ENCODE measurements around the gene STAT1.
A peak's percentile ranks its signal among the peaks of the same experiment; 100 is the strongest.

STAT1 gene

DNA sequence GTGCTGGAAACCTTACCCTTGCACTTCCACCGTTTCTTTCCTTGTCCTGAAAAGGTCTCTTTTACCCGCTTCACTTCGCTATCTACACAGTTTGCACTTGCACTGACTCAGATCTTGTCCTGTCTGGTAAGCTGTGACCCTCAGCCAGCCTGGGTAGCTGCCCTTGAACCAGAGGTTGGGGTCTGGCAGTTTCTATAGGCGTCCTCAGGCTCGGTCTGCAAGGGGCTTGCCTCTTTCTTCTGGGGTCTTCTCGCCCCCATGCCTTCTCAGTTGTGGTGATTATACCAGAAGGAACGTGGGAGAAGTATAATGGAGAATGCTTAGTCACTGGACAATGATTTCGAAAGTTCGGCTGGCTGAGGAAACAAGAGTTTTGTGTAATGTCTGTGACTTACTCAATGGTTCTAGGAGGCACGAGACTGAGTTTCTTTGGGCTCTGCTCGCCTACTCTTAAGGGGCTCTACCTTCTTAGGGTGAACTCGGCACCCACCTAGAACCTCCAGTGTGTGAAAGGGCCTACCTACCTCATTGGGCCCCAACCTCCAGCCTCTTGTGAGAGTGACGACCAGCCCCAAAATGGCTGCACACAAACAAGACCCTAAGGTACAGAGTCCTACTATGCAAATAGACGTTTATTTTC lies 6.9 kb upstream of the STAT1 start:
- H3K36me3 ChIP-seq (ENCODE audit: insufficient read depth, low read length) = no peaks in the 10 kb centered on the region
- H3K9me3 ChIP-seq (ENCODE audit: control insufficient read depth, insufficient read depth, low read length) = no peaks in the 10 kb centered on the region
- H3K9ac ChIP-seq (ENCODE audit: low read depth, low read length) = peak overlapping the region; percentile 89
- no peaks in the 10 kb centered on the region for H3K4me1 ChIP-seq (ENCODE audit: insufficient read depth, low read length)

DNA sequence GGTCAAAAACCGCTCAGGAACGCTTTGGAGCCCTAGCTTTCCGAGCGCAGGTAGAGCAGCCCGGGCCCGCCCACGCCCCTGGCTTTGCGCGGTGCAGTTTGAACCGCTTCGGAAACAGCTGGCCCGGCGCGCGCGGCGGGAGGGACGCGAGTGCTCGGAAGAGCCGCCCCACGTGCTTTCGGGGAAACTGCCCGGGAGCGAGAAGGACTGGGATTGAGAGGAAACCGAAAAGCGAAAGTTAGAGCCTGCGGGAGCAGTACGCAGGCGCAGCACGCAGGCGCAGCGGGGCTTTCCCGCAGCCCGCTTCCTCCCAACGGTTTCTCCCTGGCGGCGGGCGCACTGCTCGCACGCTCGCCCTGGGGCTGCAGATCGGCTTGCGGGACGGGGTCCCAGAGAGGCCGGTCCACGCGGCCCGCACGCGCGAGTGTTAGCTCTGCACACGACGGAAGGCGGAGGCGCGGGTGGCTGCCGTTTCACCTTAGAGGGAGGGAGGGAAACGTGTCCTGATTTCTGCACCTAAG lies 6.3 kb upstream of the STAT1 start:
- H3K9ac ChIP-seq (ENCODE audit: low read depth, low read length) = peak overlapping the region; percentile 89
- no peaks in the 10 kb centered on the region for H3K36me3 ChIP-seq (ENCODE audit: insufficient read depth, low read length)
- no peaks in the 10 kb centered on the region for H3K9me3 ChIP-seq (ENCODE audit: control insufficient read depth, insufficient read depth, low read length)
- no peaks in the 10 kb centered on the region for H3K4me1 ChIP-seq (ENCODE audit: insufficient read depth, low read length)

DNA sequence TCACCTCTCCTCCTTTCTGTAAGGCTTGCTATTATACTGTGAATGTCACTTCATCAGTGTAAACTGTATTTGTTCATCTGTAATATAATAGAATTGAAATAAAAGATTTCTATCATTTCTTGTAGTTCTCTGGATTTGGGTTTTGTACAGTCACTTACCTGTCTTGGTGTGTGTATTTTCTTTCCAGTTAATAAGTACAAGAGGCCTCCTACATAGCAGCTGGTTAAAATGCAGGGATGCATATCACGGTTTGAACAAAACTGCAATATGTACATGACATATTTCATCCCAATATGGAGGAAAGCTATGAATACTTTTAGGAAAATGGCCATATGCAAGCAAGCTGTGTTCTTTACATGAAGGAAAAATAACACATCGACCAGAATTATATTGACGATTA lies 5.4 kb upstream of the STAT1 start:
- H3K9me3 ChIP-seq (ENCODE audit: control insufficient read depth, insufficient read depth, low read length) = no peaks in the 10 kb centered on the region
- no peak overlapping the region for H3K9ac ChIP-seq (ENCODE audit: low read depth, low read length)
- no peaks in the 10 kb centered on the region for H3K36me3 ChIP-seq (ENCODE audit: insufficient read depth, low read length)
- H3K4me1 ChIP-seq (ENCODE audit: insufficient read depth, low read length) = no peaks in the 10 kb centered on the region

DNA sequence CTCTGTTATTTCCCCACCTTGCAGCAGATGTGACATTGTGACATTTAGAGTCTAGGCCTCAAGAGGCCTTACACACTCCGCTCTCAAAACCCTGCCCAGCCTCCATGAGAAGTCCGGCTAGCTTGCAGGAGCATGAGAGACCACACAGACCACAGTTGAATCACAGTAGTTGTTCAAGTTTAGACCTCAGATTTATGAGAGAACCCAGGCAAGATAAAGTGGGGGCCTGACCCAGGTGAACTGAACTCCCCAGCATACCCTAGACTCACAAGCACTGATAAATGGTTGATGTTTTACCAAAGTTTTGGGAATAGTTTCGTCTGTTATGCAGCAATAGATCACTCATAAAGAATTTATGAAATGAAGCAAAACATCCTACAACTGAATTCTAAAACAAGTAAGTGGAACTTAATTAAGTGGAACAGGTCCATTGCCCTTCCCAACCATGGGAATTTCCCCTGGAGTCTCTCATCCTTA lies 4.7 kb upstream of the STAT1 start:
- no peak overlapping the region for H3K9ac ChIP-seq (ENCODE audit: low read depth, low read length)
- H3K9me3 ChIP-seq (ENCODE audit: control insufficient read depth, insufficient read depth, low read length) = no peaks in the 10 kb centered on the region
- H3K36me3 ChIP-seq (ENCODE audit: insufficient read depth, low read length) = no peaks in the 10 kb centered on the region
- H3K4me1 ChIP-seq (ENCODE audit: insufficient read depth, low read length) = no peaks in the 10 kb centered on the region

DNA sequence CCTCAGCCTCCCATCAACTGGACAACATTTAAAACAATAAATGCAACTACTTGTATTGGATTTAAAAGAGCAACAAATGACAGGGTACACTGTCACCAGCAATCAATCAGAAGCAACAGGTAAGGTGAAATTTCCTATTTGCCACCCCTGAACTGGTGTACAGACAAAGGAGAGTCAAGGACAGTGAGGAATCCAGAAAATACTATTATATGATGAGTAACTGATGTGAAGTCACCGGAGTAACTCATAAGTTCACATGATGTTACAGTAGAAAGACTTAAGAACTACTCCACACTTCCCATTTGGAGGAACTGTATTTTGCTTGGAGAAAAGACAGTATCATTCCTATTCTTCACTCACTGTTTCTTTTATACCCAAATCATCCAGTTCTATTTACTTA lies 4.1 kb upstream of the STAT1 start:
- Histone ChIP-seq H3K9me3 (ENCODE audit: control insufficient read depth, insufficient read depth, low read length) (no peaks in the 10 kb centered on the region), H3K36me3 (ENCODE audit: insufficient read depth, low read length) (no peaks in the 10 kb centered on the region), H3K4me1 (ENCODE audit: insufficient read depth, low read length) (no peaks in the 10 kb centered on the region)

DNA sequence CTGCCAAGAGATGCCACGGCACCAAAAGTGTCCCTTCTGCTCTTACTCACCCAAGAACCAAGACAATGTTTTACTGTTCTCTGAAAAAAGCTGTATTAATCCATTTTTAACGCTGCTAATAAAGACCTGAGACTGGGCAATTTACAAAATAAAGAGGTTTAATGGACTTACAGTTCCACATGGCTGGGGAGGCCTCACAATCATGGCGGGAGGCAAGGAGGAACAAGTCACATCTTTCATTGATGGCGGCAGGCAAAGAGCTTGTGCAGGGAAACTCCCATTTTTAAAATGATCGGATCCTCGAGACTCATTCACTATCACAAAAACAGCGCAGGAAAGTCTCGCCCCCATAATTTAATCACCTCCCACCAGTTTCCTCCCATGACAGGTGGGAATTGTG lies 1.9 kb upstream of the STAT1 start:
- H3K9me3 ChIP-seq (ENCODE audit: control insufficient read depth, insufficient read depth, low read length) = no peaks in the 10 kb centered on the region
- H3K9ac ChIP-seq (ENCODE audit: low read depth, low read length) = no peak overlapping the region
- H3K4me1 ChIP-seq (ENCODE audit: insufficient read depth, low read length) = no peaks in the 10 kb centered on the region

More for the DNA sequence above, 4.1 kb upstream of the STAT1 start:
- no peak overlapping the region for H3K9ac ChIP-seq (ENCODE audit: low read depth, low read length)

DNA sequence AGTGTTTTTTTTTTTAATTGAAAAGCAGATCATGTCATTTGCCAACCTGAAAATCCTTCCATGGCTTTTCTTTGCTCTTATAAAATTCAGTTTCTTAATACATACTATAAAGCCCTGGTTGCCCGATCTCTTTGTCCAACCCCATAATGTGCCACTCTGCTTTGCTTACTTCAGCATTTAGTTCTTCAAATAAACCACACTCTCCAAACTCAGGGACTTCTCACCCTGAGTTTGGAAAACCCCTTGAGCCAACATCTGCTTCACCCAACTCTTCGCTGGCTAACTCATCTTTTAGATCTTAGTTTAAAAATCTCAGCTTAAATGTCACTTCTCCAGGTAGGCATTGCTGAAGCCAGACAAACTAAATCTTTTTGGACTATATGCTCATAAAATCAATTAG lies 1.3 kb upstream of the STAT1 start:
- Histone ChIP-seq H3K9ac (ENCODE audit: low read depth, low read length) (no peak overlapping the region), H3K36me3 (ENCODE audit: insufficient read depth, low read length) (no peaks in the 10 kb centered on the region), H3K4me1 (ENCODE audit: insufficient read depth, low read length) (no peaks in the 10 kb centered on the region), H3K9me3 (ENCODE audit: control insufficient read depth, insufficient read depth, low read length) (no peaks in the 10 kb centered on the region)

More for the DNA sequence above, 1.9 kb upstream of the STAT1 start:
- H3K36me3 ChIP-seq (ENCODE audit: insufficient read depth, low read length) = no peaks in the 10 kb centered on the region

DNA sequence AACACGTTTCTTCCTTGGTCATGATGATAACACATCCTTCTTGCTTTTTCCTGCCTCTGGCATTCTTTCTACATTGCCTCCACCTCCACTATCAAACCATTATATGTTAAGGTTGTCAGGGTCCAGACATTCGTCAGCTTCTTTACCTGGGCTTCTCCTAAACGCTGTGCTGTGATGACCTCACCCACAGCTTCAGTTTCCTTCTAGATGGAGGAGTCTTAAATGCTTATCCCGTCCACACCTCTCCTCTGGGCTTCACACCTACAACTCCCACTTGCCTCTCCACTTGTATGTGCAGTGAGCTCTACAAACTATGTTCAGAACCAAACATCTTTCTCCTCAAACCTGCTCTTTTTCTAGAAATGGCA lies 666 bp upstream of the STAT1 start:
- H3K9me3 ChIP-seq (ENCODE audit: control insufficient read depth, insufficient read depth, low read length) = no peaks in the 10 kb centered on the region
- no peaks in the 10 kb centered on the region for H3K36me3 ChIP-seq (ENCODE audit: insufficient read depth, low read length)
- no peaks in the 10 kb centered on the region for H3K4me1 ChIP-seq (ENCODE audit: insufficient read depth, low read length)
- peak overlapping the region; percentile 65 for H3K9ac ChIP-seq (ENCODE audit: low read depth, low read length)

DNA sequence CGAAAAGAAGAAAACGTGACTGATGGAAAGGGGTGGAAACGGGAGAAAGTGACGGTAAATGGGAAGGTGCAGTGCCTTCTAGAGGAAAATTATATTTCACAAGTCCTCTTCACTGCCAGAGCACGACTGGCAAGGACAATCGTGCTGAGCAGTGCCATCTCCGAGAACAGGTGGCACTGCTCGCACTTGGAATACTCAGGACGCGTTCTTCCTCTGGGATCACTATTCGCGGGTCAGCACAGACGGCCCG lies 364 bp downstream of the STAT1 start:
- no peaks in the 10 kb centered on the region for H3K4me1 ChIP-seq (ENCODE audit: insufficient read depth, low read length)
- H3K9me3 ChIP-seq (ENCODE audit: control insufficient read depth, insufficient read depth, low read length) = no peaks in the 10 kb centered on the region
- H3K9ac ChIP-seq (ENCODE audit: low read depth, low read length) = peak overlapping the region; percentile 69
- H3K36me3 ChIP-seq (ENCODE audit: insufficient read depth, low read length) = no peaks in the 10 kb centered on the region; the same call in 1 of the 2 replicates

DNA sequence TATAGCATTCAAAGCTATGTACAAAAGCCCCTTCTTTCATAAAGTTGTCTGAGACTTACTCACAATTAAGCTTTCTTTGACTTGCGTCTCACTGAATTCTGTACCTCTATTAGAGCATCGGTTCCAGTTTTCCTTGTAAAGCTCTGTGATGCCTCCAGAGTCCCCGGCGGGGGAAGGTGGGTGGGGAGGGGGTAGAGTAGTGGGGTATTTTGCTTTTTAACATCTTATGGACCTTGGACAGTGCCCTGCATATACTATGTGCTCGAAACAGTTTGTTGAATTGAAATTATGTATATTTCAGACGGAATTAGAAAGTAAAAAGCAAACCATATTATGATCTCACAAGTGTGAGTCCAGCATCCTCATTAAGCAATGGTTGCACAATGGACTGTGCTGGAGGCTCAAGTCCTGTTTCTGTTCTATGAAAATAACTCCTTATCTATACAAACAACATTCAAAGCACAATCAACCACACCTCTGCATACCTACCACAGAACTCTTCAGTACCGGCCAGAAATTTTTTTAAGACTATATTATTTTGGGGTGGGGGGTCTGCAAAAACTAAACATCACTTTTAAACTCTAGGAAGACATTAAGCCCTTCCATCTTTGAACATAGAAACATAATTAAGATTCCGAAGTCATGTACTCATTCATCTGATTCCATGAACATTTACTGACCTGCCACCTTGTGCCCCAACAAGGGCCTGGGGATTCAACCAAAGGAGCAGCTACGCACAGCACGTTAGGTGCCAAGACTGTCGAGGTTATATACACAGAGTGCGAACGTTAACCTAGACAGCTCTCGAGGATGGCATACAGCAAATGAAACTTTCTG lies 908 bp downstream of the STAT1 start:
- Histone ChIP-seq H3K9ac (ENCODE audit: low read depth, low read length) (peak overlapping the region; percentile 69), H3K36me3 (ENCODE audit: insufficient read depth, low read length) (peaks cover 1% of the 10 kb centered on the region; the same call in 1 of the 2 replicates), H3K9me3 (ENCODE audit: control insufficient read depth, insufficient read depth, low read length) (no peaks in the 10 kb centered on the region), H3K4me1 (ENCODE audit: insufficient read depth, low read length) (no peaks in the 10 kb centered on the region)

DNA sequence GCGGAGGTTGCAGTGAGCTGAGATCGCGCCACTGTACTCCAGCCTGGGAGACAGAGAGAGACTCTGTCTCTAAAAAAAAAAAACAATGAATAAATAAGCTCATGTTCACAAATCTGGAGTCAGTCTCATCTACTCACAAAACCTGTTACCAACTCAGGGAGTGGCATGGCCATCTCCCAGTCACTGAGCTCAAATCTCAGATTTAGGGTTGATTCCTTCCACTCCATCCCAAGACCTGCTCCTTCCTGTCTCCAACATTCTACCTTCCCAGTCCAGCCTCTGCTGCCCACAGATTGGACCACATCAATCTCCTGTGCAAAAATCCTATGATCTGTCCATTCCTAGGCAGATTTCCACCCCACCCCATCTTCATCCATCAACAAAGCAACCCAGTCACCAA lies 1.6 kb downstream of the STAT1 start:
- Histone ChIP-seq H3K4me1 (ENCODE audit: insufficient read depth, low read length) (no peaks in the 10 kb centered on the region), H3K9ac (ENCODE audit: low read depth, low read length) (no peak overlapping the region), H3K9me3 (ENCODE audit: control insufficient read depth, insufficient read depth, low read length) (no peaks in the 10 kb centered on the region), H3K36me3 (ENCODE audit: insufficient read depth, low read length) (peaks cover 4% of the 10 kb centered on the region; the same call in 1 of the 2 replicates)

DNA sequence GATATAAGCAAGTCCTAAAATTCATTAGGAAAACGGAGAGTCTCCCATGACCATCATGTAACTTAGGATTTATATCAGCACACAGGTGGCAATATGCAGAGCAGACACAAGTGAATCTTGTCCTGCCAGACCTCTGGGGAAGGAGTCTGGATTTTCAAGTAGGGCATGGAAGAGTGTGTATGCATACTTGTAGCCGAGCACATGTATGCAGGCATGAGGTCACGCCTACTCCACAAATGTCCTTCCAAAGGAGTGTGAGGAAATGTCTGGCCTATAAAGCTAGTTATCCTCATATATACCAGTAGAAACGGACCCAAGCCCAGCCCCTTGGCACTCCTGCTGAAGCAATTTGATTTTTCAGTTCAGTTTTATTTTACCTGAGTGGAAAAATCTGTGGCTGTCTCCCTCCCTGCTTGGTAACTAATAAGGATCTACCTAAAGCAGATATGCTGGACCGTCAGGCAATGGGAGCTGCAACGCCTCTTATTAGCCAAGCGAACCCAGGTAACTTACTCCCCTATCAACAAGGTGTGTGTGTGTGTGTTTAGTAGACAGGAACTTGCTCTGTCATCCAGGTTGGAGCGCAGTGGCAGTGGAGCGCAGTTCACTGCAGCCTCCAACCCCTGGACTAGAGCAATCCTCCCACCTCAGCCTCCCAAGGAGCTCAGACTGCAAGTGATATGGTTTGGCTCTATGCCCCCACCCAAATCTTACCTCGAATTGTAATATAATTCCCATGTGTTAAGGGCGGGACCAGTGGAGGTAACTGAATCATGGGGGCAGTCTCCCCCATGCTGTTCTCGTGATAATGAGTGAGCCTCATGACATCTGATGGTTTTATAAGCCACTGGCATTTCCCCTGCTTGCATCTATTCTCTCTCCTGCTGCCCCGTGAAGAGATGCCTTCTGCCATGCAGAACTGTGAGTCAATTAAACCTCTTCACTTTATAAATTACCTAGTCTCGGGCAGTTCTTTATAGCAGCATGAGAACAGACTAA lies 2.8 kb downstream of the STAT1 start:
- Histone ChIP-seq H3K9ac (ENCODE audit: low read depth, low read length) (no peak overlapping the region), H3K4me1 (ENCODE audit: insufficient read depth, low read length) (no peaks in the 10 kb centered on the region), H3K36me3 (ENCODE audit: insufficient read depth, low read length) (peaks cover 4% of the 10 kb centered on the region), H3K9me3 (ENCODE audit: control insufficient read depth, insufficient read depth, low read length) (no peaks in the 10 kb centered on the region)

DNA sequence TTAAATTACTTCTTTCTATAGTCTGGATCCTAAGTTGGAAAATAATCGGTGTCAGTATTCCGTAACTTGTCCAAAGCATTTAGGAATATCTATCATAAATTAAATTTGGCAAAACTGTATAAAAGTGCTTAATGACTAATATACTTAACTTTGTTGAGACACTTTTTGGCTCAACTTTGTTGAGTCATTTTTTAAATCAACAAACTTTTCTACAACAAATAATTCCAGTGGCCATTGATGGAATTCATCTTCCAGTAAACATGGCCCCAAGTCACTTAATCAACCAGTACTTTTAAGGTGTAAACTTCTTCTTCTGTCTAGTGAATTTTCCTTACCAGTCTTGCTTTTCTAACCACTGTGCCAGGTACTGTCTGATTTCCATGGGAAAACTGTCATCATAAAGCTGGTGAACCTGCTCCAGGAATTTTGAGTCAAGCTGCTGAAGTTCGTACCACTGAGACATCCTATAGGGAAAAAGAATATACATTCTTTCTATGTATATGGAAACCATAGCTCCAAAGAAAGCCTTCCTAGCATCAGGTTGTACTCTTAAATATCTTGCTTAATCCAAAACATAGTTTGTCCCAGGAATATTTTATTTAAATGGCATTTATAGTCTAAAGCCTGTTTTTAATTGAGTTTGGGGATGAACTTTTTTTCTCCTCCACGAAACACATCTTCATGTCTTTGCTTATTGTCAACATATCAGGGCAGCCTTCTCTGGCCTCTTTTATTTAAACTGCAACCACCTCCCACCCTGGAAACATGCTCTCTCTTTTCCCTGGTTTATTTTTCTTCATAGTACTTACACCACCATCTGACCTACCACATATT lies 4.2 kb downstream of the STAT1 start:
- peaks cover 8% of the 10 kb centered on the region for H3K36me3 ChIP-seq (ENCODE audit: insufficient read depth, low read length)
- no peaks in the 10 kb centered on the region for H3K9me3 ChIP-seq (ENCODE audit: control insufficient read depth, insufficient read depth, low read length)
- no peaks in the 10 kb centered on the region for H3K4me1 ChIP-seq (ENCODE audit: insufficient read depth, low read length)
- H3K9ac ChIP-seq (ENCODE audit: low read depth, low read length) = no peak overlapping the region
